H1 (cell line): ENCODE measurements around the gene CHRM4. TPM values are rescaled to one million over a fixed set of nuclear protein-coding genes. Genes with fewer than 3 reads are reported as not detected.

Source experiments
- CTCF ChIA-PET: fragments of 300-600 bp; sonication (Branson Sonifier 250); formaldehyde crosslinking; loops from one replicate; lab custom pipeline; 2021; ENCODE audit not compliant: partially characterized antibody; lab: Charles Lee
- POLR2A ChIA-PET: fragments of 300-600 bp; sonication (Branson Sonifier 250); formaldehyde crosslinking; loops from one replicate; lab custom pipeline; 2021; ENCODE audit warnings: inconsistent platforms; ENCODE audit not compliant: partially characterized antibody; lab: Charles Lee
- DNase-seq, 2 experiments: peaks; one replicate each; pipeline versions ENCODE4 v3.0.0 to v3.0.0-alpha.2; 2010 to 2022; ENCODE audit warnings: low spot score in 2 of 2, low read depth in 1 of 2, mixed read lengths in 1 of 2
- FAIRE-seq: peaks from 2 replicates; lab custom pipeline; 2011; peaks lifted over from hg19 to GRCh38; lab: Jason Lieb, UNC
- H2AFZ ChIP-seq: 2 replicates; pipeline ENCODE4 v1.8.1; 2012; ENCODE audit warnings: low read length, inconsistent platforms
- H2AK5ac ChIP-seq: 2 replicates; pipeline ENCODE4 v1.6.1; 2013; ENCODE audit warnings: low read depth, low read length
- H2BK120ac ChIP-seq: replicated peaks from 2 replicates; pipeline ENCODE3; 2013; ENCODE audit warnings: low read depth, low read length, inconsistent platforms
- H2BK12ac ChIP-seq: 2 replicates; pipeline ENCODE4 v1.6.1; 2013; ENCODE audit warnings: low read depth, low read length
- H2BK15ac ChIP-seq: 2 replicates; pipeline ENCODE4 v1.6.1; 2013; ENCODE audit warnings: low read length
- H2BK20ac ChIP-seq: 2 replicates; pipeline ENCODE4 v1.6.1; 2013; ENCODE audit warnings: low read length
- H2BK5ac ChIP-seq: 2 replicates; pipeline ENCODE4 v1.6.1; 2013; ENCODE audit warnings: low read depth, low read length
- H3K14ac ChIP-seq: 2 replicates; pipeline ENCODE4 v1.6.1; 2013; ENCODE audit warnings: inconsistent platforms; ENCODE audit not compliant: insufficient read length
- H3K18ac ChIP-seq: 2 replicates; pipeline ENCODE4 v1.6.1; 2013; ENCODE audit warnings: low read length; ENCODE audit errors: extremely low read depth
- H3K23ac ChIP-seq: 2 replicates; pipeline ENCODE4 v1.6.1; 2013; ENCODE audit warnings: inconsistent platforms; ENCODE audit not compliant: insufficient read length
- H3K23me2 ChIP-seq: 2 replicates; pipeline ENCODE4 v1.6.1; 2013; ENCODE audit warnings: low read depth, low read length
- H3K27ac ChIP-seq: 2 replicates; pipeline ENCODE4 v1.6.1; 2011; ENCODE audit warnings: low read depth, low read length, inconsistent platforms
- H3K27me3 ChIP-seq, 4 experiments: replicated peaks in 1 of 4; 1 replicate in 1 of 4; 2 replicates in 3 of 4; pipeline versions ENCODE4 v1.6.1 to v1.8.1; 2011 to 2013; ENCODE audit warnings: low read length in 3 of 4, mild to moderate bottlenecking in 3 of 4, inconsistent platforms in 2 of 4, mixed read lengths in 2 of 4, moderate library complexity in 1 of 4; ENCODE audit not compliant: control insufficient read depth in 3 of 4, insufficient read depth in 3 of 4; ENCODE audit errors: extremely low read depth in 1 of 4
- H3K36me3 ChIP-seq, 4 experiments: 2 replicates each; pipeline versions ENCODE4 v1.6.1 to v1.8.1; 2011 to 2013; ENCODE audit warnings: mild to moderate bottlenecking in 4 of 4, low read length in 3 of 4, moderate library complexity in 2 of 4, control low read depth in 1 of 4, inconsistent platforms in 1 of 4; ENCODE audit not compliant: insufficient read depth in 4 of 4, control insufficient read depth in 2 of 4
- H3K4ac ChIP-seq: replicated peaks from 2 replicates; pipeline ENCODE3; 2013; ENCODE audit warnings: low read length, low read depth, mixed read lengths, inconsistent platforms; ENCODE audit not compliant: insufficient read length
- H3K4me1 ChIP-seq, 4 experiments: replicated peaks in 1 of 4; 1 replicate in 1 of 4; 2 replicates in 3 of 4; pipeline versions ENCODE4 v1.6.1 to v1.8.1; 2011 to 2013; ENCODE audit warnings: low read length in 3 of 4, inconsistent platforms in 2 of 4, mixed read lengths in 1 of 4; ENCODE audit not compliant: insufficient read depth in 4 of 4, control insufficient read depth in 3 of 4
- H3K4me2 ChIP-seq, 2 experiments: 2 replicates each; pipeline versions ENCODE4 v1.6.1 to v1.8.1; 2011 to 2013; ENCODE audit warnings: low read depth in 2 of 2, low read length in 2 of 2, control low read depth in 1 of 2, inconsistent platforms in 1 of 2, mild to moderate bottlenecking in 1 of 2; ENCODE audit not compliant: insufficient read depth in 1 of 2
- H3K4me3 ChIP-seq, 4 experiments: fragments of 200-600, 300-600 bp in 1 of 4; sonication (generic), shearing (Covaris generic), sonication (Bioruptor Twin) in 1 of 4; 2 replicates each; pipeline versions ENCODE4 v1.5.1 to v1.8.1; 2011 to 2016; ENCODE audit warnings: low read length in 4 of 4, low read depth in 3 of 4, control low read depth in 2 of 4, inconsistent platforms in 2 of 4, mild to moderate bottlenecking in 2 of 4, mixed read lengths in 1 of 4, moderate library complexity in 1 of 4; ENCODE audit not compliant: insufficient read depth in 2 of 4; ENCODE audit errors: extremely low read depth in 1 of 4
- H3K56ac ChIP-seq: replicated peaks from 2 replicates; pipeline ENCODE3; 2013; ENCODE audit warnings: low read depth, mild to moderate bottlenecking, mixed read lengths, low read length, inconsistent platforms; ENCODE audit not compliant: insufficient read length
- H3K79me1 ChIP-seq: 2 replicates; pipeline ENCODE4 v1.6.1; 2013; ENCODE audit warnings: low read depth, low read length, control low read depth
- H3K79me2 ChIP-seq, 2 experiments: 2 replicates each; pipeline versions ENCODE4 v1.6.1 to v1.8.1; 2012 to 2013; ENCODE audit warnings: low read length in 2 of 2, mild to moderate bottlenecking in 2 of 2, inconsistent platforms in 1 of 2; ENCODE audit not compliant: insufficient read depth in 2 of 2, control insufficient read depth in 1 of 2
- H3K9ac ChIP-seq, 4 experiments: replicated peaks in 1 of 4; 1 replicate in 1 of 4; 2 replicates in 3 of 4; pipeline versions ENCODE4 v1.6.1 to v1.8.1; 2011 to 2013; ENCODE audit warnings: low read depth in 3 of 4, low read length in 3 of 4, control low read depth in 2 of 4, mild to moderate bottlenecking in 2 of 4, moderate library complexity in 2 of 4, inconsistent platforms in 1 of 4; ENCODE audit errors: extremely low read depth in 1 of 4
- H3K9me3 ChIP-seq, 2 experiments: 2 replicates each; pipeline versions ENCODE4 v1.6.1 to v1.8.1; 2012 to 2013; ENCODE audit warnings: mild to moderate bottlenecking in 2 of 2, moderate library complexity in 2 of 2, control low read depth in 1 of 2, inconsistent platforms in 1 of 2, low read depth in 1 of 2, low read length in 1 of 2, mixed read lengths in 1 of 2; ENCODE audit not compliant: insufficient read depth in 2 of 2
- H4K20me1 ChIP-seq, 2 experiments: replicated peaks in 1 of 2; 2 replicates each; pipeline versions ENCODE3 to v1.8.1; 2011 to 2013; ENCODE audit warnings: inconsistent platforms in 2 of 2, low read length in 2 of 2, mild to moderate bottlenecking in 1 of 2; ENCODE audit not compliant: insufficient read depth in 2 of 2, control insufficient read depth in 1 of 2
- H4K5ac ChIP-seq: 2 replicates; pipeline ENCODE4 v1.6.1; 2013; ENCODE audit warnings: low read length, low read depth, mixed read lengths, inconsistent platforms; ENCODE audit not compliant: insufficient read length
- H4K8ac ChIP-seq: 2 replicates; pipeline ENCODE4 v1.8.0; 2013; ENCODE audit warnings: mild to moderate bottlenecking, moderate library complexity, low read length, inconsistent platforms; ENCODE audit not compliant: insufficient read depth; ENCODE audit errors: extremely low read depth
- H4K91ac ChIP-seq: replicated peaks from 2 replicates; pipeline ENCODE3; 2013; ENCODE audit warnings: low read length, mixed read lengths, inconsistent platforms; ENCODE audit not compliant: insufficient read length
- BRCA1 ChIP-seq: IDR thresholded peaks from 2 replicates; pipeline ENCODE4 v1.6.1; 2012; ENCODE audit warnings: low read depth, low read length, improper control_type of control experiment
- EZH2 ChIP-seq: fragments of 200-600 bp; sonication (generic); IDR thresholded peaks from 2 replicates; pipeline ENCODE4 v1.7.1; 2012; ENCODE audit warnings: low read depth, mild to moderate bottlenecking, moderate library complexity, low read length, inconsistent platforms; ENCODE audit not compliant: severe bottlenecking
- KDM4A ChIP-seq: IDR thresholded peaks from one replicate; pipeline ENCODE4 v1.7.1; 2012; ENCODE audit warnings: low read depth, mild to moderate bottlenecking, moderate library complexity, low read length, inconsistent platforms; ENCODE audit not compliant: severe bottlenecking
- KDM5A ChIP-seq: fragments of 200-600 bp; IDR thresholded peaks from 2 replicates; pipeline ENCODE4 v1.7.1; 2012; ENCODE audit warnings: mild to moderate bottlenecking, low read length, inconsistent platforms, mixed read lengths
- RBBP5 ChIP-seq: IDR thresholded peaks from 2 replicates; pipeline ENCODE4 v1.7.1; 2012; ENCODE audit warnings: low read depth, mild to moderate bottlenecking, inconsistent platforms, low read length, moderate library complexity, borderline replicate concordance
- SUZ12 ChIP-seq: fragments of 200-600 bp; sonication (generic); IDR thresholded peaks from 2 replicates; pipeline ENCODE4 v1.6.1; 2012; ENCODE audit warnings: mild to moderate bottlenecking, inconsistent platforms, low read length, moderate library complexity, mixed read lengths
- WGBS, 2 experiments: shearing (Covaris generic) in 1 of 2; methylation state at CpG; one replicate each; pipeline versions ENCODE4 v1.1.6 to v1.1.7; 2013 to 2015; ENCODE audit warnings: low lambda C conversion rate in 2 of 2, mixed read lengths in 2 of 2, inconsistent platforms in 1 of 2, low coverage in 1 of 2, missing lambda C conversion rate in 1 of 2; ENCODE audit not compliant: insufficient replicate concordance in 2 of 2, insufficient coverage in 1 of 2, insufficient read length in 1 of 2; ENCODE audit errors: extremely low coverage in 1 of 2, missing lambda C conversion rate in 1 of 2; 5-methylcytosine and 5-hydroxymethylcytosine counted together
- polyA plus RNA-seq, 7 experiments: library from polyadenylated mRNA; depleted of rRNA in 3 of 7; stranded (reverse) in 5 of 7; unstranded in 2 of 7; fragments of >200 nt in 5 of 7; fragments of 200-250 nt in 2 of 7; gene quantifications; 1 replicate in 5 of 7; 2 replicates in 1 of 7; 4 replicates in 1 of 7; pipeline versions ENCODE4 v1.2.1 to v1.2.3, GENCODE V29; 2011 to 2013; ENCODE audit warnings: missing spikeins in 2 of 7, mixed read lengths in 2 of 7
- total RNA-seq: library from RNA; stranded (reverse); fragmentation: NEBNext Ultra II Directional; extraction: Animal tissue kit (Norgen Biotek cat#: 25700); gene quantifications from 2 replicates; pipeline ENCODE4 v1.2.1, GENCODE V29; 2021
- TF ChIP-seq, protein P1 (sequence below): IDR thresholded peaks from 2 replicates; pipeline ENCODE4 v1.6.1; 2012; ENCODE audit warnings: inconsistent platforms

Gene CHRM4
- total and polyA plus RNA-seq, 2 of the 8 experiments (the other 6 are each of a cell fraction or from before 2014, with no cell fraction given): 1.1 to 1.3 TPM

DNA sequence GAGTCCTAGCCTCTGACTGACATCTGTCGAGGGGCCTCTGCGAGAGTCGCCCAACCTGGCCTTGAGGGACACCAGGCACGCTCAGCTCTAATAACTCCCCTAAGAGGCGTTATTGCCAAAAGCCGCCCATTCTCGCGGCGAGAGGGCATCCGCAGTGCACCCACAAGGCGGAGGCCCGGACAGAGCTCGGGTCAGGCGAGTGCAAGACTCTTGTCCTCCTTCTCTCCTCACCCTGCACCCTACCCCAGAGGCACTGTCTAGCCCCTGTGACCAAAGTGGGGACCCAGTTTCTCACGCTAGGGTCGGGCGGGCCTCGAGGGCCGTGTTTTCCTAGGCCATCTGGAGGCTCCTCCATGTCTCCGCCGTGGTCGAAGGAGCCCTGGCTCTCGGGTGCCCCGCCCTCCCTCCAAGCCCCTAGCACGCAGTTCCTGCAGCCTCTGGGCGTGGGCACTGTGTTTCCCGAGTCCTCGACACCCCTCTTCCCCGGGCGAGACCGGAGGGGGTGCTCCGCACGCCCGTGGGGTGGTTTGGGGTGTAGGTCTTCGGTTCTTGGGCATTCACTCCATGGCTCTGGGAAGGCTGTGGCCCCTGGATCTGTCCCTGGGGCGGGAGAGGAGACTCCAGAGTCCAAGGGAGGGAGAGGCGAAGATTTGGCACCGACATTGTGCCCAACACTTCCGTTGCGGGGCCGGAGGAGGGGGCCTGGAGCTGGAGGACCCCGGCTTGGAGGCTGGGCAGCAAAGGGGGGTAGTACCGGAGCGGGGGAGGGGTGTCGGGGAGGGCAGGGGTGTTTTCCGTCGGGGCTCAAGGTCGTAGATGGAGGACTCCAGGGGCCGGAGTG, 1.0 kb downstream of the CHRM4 start:
- no peak overlapping the region for H2AK5ac ChIP-seq
- no peak overlapping the region for H3K27ac ChIP-seq
- H3K14ac ChIP-seq: no peak overlapping the region
- WGBS, 2 experiments: 16% methylated on average over 38 of the region's 49 CpGs; no CpG with 5 or more reads in 1 of the 2 experiments
- no peak overlapping the region for H2AFZ ChIP-seq
- H3K36me3 ChIP-seq: no peaks in the 10 kb centered on the region
- no peak overlapping the region for H2BK20ac ChIP-seq
- peak in 1 of 2 experiments; percentile 77 for DNase-seq
- peaks cover 19 to 49% (median 40%) of the 10 kb centered on the region in 4 experiments for H3K27me3 ChIP-seq
- H3K56ac ChIP-seq: no peak overlapping the region
- H3K79me2 ChIP-seq: no peaks in the 10 kb centered on the region
- no peak for FAIRE-seq
- peaks cover 30% of the 10 kb centered on the region for H3K23me2 ChIP-seq
- no peak overlapping the region; the same call in 1 of the 2 replicates for H3K18ac ChIP-seq
- peak overlapping the region; percentile 69 to 95 for H3K4me2 ChIP-seq
- H3K9ac ChIP-seq: no peak overlapping the region
- POLR2A ChIA-PET: interaction anchor here (0.6 to 4.9 kb wide), 4 partner anchors 10 to 203 kb away, joined by 3 to 35 read pairs (median 6); partner anchors contain the start of genes AMBRA1 and MDK
- H4K5ac ChIP-seq: no peak overlapping the region
- no peak overlapping the region for H2BK5ac ChIP-seq
- H4K91ac ChIP-seq: no peak overlapping the region
- no peak overlapping the region for H3K23ac ChIP-seq
- CTCF ChIA-PET: interaction anchor here (0.6 to 7.7 kb wide), 25 partner anchors 9 to 274 kb away, joined by 3 to 124 read pairs (median 4); partner anchors contain the start of gene MDK
- H2BK15ac ChIP-seq: peak overlapping the region; percentile 46; the same call in 1 of the 2 replicates
- no peak overlapping the region for H2BK120ac ChIP-seq
- peaks cover 3 to 18% (median 16%) of the 10 kb centered on the region in 4 experiments for H3K4me1 ChIP-seq
- TF ChIP-seq RBBP5: 0 out of 2 replicates have a peak, but pooled peaks have one; percentile 14
- peak; percentile 53 for TF ChIP-seq KDM4A
- TF ChIP-seq BRCA1: no peak
- TF ChIP-seq EZH2: peak; percentile 80
- TF ChIP-seq SUZ12: peak; percentile 90
- no peak for TF ChIP-seq KDM5A
- TF ChIP-seq, protein P1, sequence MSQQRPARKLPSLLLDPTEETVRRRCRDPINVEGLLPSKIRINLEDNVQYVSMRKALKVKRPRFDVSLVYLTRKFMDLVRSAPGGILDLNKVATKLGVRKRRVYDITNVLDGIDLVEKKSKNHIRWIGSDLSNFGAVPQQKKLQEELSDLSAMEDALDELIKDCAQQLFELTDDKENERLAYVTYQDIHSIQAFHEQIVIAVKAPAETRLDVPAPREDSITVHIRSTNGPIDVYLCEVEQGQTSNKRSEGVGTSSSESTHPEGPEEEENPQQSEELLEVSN: 0 out of 2 replicates have a peak, but pooled peaks have one; percentile 14
- no peaks in the 10 kb centered on the region; a peak in 1 of 4 replicates for H3K9me3 ChIP-seq
- H3K4ac ChIP-seq: no peak overlapping the region
- peaks cover 1 to 15% of the 10 kb centered on the region in 2 experiments for H4K20me1 ChIP-seq
- no peak overlapping the region for H2BK12ac ChIP-seq
- no peak overlapping the region for H4K8ac ChIP-seq
- no peaks in the 10 kb centered on the region for H3K79me1 ChIP-seq
- peak overlapping the region; percentile 17 to 62 (median 50) for H3K4me3 ChIP-seq
